Neural progenitor cell (in vitro differentiated cells): ENCODE results near the gene UGT1A6.

Experiments used
- EZH2 ChIP-seq: fragments of 200-600 bp; sonication (generic); IDR thresholded peaks from 2 replicates; pipeline ENCODE4 v1.6.1; 2017; ENCODE audit warnings: antibody characterized with exemption, mild to moderate bottlenecking, moderate library complexity
- EZH2phosphoT487 ChIP-seq: fragments of 200-600 bp; sonication (generic); IDR thresholded peaks from 2 replicates; pipeline ENCODE4 v1.6.1; 2017; ENCODE audit warnings: antibody characterized with exemption
- TF ChIP-seq, protein P1 (sequence below): fragments of 200-600 bp; sonication (generic); IDR thresholded peaks from 2 replicates; pipeline ENCODE4 v1.5.1; 2017; ENCODE audit warnings: antibody characterized with exemption, mild to moderate bottlenecking

DNA sequence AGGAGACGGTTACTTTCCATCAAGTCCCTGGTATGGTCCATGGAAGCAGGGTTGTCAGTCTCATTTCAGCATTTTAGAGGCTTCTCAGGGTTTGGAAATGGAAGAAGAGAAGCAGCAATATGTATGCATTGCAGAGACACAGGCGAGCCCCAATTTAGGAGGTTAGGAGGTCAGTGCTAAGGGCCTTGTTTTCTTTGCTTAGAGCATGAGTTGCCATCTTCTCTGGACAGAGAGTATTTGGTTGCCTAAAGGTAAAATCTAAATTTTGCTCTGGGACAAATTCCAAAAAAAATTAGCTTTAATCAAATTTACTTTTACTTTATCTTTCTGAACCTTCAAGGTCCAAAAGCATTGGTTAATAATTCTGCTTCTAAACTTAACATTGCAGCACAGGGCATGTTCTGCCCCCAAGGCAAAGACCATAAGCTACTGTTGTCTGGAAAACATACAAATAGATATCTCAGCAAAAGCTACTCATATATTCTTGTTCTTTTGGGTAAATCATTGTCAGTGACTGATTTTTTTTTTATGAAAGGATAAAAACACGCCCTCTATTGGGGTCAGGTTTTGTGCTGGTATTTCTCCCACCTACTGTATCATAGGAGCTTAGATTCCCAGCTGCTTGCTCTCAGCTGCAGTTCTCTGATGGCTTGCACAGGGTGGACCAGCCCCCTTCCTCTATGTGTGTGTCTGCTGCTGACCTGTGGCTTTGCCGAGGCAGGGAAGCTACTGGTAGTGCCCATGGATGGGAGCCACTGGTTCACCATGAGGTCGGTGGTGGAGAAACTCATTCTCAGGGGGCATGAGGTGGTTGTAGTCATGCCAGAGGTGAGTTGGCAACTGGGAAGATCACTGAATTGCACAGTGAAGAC, 21.2 kb upstream of the UGT1A6 start, which contains the start of gene UGT1A9:
- TF ChIP-seq, protein P1, sequence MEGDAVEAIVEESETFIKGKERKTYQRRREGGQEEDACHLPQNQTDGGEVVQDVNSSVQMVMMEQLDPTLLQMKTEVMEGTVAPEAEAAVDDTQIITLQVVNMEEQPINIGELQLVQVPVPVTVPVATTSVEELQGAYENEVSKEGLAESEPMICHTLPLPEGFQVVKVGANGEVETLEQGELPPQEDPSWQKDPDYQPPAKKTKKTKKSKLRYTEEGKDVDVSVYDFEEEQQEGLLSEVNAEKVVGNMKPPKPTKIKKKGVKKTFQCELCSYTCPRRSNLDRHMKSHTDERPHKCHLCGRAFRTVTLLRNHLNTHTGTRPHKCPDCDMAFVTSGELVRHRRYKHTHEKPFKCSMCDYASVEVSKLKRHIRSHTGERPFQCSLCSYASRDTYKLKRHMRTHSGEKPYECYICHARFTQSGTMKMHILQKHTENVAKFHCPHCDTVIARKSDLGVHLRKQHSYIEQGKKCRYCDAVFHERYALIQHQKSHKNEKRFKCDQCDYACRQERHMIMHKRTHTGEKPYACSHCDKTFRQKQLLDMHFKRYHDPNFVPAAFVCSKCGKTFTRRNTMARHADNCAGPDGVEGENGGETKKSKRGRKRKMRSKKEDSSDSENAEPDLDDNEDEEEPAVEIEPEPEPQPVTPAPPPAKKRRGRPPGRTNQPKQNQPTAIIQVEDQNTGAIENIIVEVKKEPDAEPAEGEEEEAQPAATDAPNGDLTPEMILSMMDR = no peak
- TF ChIP-seq EZH2 (no peak), EZH2phosphoT487 (no peak)
